GM12878 (cell line): ENCODE results near the gene SEC11A. TPM values are rescaled to one million over a fixed set of nuclear protein-coding genes. Genes with fewer than 3 reads are reported as not detected.

ENCODE experiments used
- ASH2L ChIP-seq: fragments of 300-600, 200-600 bp; sonication (generic); IDR thresholded peaks from 2 replicates; pipeline ENCODE4 v1.6.1; 2017; ENCODE audit warnings: low read depth, mild to moderate bottlenecking, borderline replicate concordance
- BACH1 ChIP-seq: fragments of 450-650 bp; IDR thresholded peaks from 2 replicates; pipeline ENCODE4 v1.6.1; 2017; ENCODE audit warnings: mild to moderate bottlenecking, borderline replicate concordance
- HDAC2 ChIP-seq: fragments of 200-600 bp; sonication (generic); IDR thresholded peaks from 2 replicates; pipeline ENCODE4 v1.6.1; 2017
- HDGF ChIP-seq: fragments of 450-650 bp; IDR thresholded peaks from 2 replicates; pipeline ENCODE4 v1.6.1; 2016; ENCODE audit warnings: antibody characterized with exemption
- IRF4 ChIP-seq: IDR thresholded peaks from 2 replicates; pipeline ENCODE4 v1.6.1; 2011; ENCODE audit warnings: low read depth, low read length
- JUNB ChIP-seq: IDR thresholded peaks from 2 replicates; pipeline ENCODE4 v1.6.1; 2016; ENCODE audit warnings: antibody characterized with exemption, mild to moderate bottlenecking
- KLF5 ChIP-seq: fragments of 450-650 bp; IDR thresholded peaks from 2 replicates; pipeline ENCODE4 v1.6.1; 2014; ENCODE audit warnings: mild to moderate bottlenecking; ENCODE audit not compliant: partially characterized antibody
- LARP7 ChIP-seq: fragments of 450-650 bp; IDR thresholded peaks from 2 replicates; pipeline ENCODE4 v1.6.1; 2017; ENCODE audit warnings: mild to moderate bottlenecking
- MTA2 ChIP-seq: fragments of 450-650 bp; IDR thresholded peaks from 2 replicates; pipeline ENCODE4 v1.6.1; 2016; ENCODE audit warnings: low read depth, mild to moderate bottlenecking, moderate library complexity
- MTA3 ChIP-seq: IDR thresholded peaks from 2 replicates; pipeline ENCODE4 v1.6.1; 2012; ENCODE audit warnings: low read length, inconsistent platforms, borderline replicate concordance
- MYC ChIP-seq: IDR thresholded peaks from 2 replicates; pipeline ENCODE4 v1.6.1; 2011; ENCODE audit warnings: mild to moderate bottlenecking, low read length, moderate library complexity, inconsistent platforms; ENCODE audit not compliant: insufficient read depth, insufficient replicate concordance, insufficient read length, severe bottlenecking
- NFIC ChIP-seq: IDR thresholded peaks from 2 replicates; pipeline ENCODE4 v1.6.1; 2012; ENCODE audit warnings: low read depth, mild to moderate bottlenecking, inconsistent platforms, low read length, moderate library complexity
- PAX5 ChIP-seq: IDR thresholded peaks from 2 replicates; pipeline ENCODE4 v1.6.1; 2011; ENCODE audit warnings: low read depth, low read length, borderline replicate concordance
- RCOR1 ChIP-seq: conservative IDR thresholded peaks from 2 replicates; pipeline ENCODE4 v1.6.1; 2012; ENCODE audit warnings: low read depth, low read length, improper control_type of control experiment
- RELA ChIP-seq: fragments of 450-650 bp; IDR thresholded peaks from 2 replicates; pipeline ENCODE4 v1.8.0; 2014; ENCODE audit warnings: borderline replicate concordance; ENCODE audit not compliant: partially characterized antibody
- RFX5 ChIP-seq: IDR thresholded peaks from 2 replicates; pipeline ENCODE4 v1.6.1; 2011; ENCODE audit warnings: low read depth, low read length, improper control_type of control experiment
- SMARCA5 ChIP-seq: fragments of 450-650 bp; IDR thresholded peaks from 2 replicates; pipeline ENCODE4 v1.6.1; 2017; ENCODE audit warnings: mild to moderate bottlenecking
- SP1 ChIP-seq: IDR thresholded peaks from one replicate; pipeline ENCODE4 v1.6.1; 2011; ENCODE audit warnings: low read depth, low read length
- SREBF2 ChIP-seq: IDR thresholded peaks from 2 replicates; pipeline ENCODE4 v1.6.1; 2012; ENCODE audit warnings: mild to moderate bottlenecking, low read length
- TAF1 ChIP-seq: IDR thresholded peaks from 2 replicates; pipeline ENCODE4 v1.6.1; 2011; ENCODE audit warnings: mild to moderate bottlenecking, low read depth, low read length, borderline replicate concordance
- TBL1XR1 ChIP-seq: IDR thresholded peaks from 2 replicates; pipeline ENCODE4 v1.6.1; 2012; ENCODE audit warnings: low read depth, low read length, improper control_type of control experiment
- ZNF207 ChIP-seq: fragments of 450-650 bp; IDR thresholded peaks from 2 replicates; pipeline ENCODE4 v1.6.1; 2014; ENCODE audit warnings: antibody characterized with exemption, mild to moderate bottlenecking, borderline replicate concordance
- ZZZ3 ChIP-seq: IDR thresholded peaks from 2 replicates; pipeline ENCODE4 v1.6.1; 2011; ENCODE audit warnings: low read depth; ENCODE audit not compliant: control insufficient read depth, insufficient read length
- polyA plus RNA-seq, 11 experiments: library from polyadenylated mRNA; depleted of rRNA in 4 of 11; unstranded in 6 of 11; stranded (reverse) in 5 of 11; fragments of >200 nt; fragmentation: Nextera tagmentation in 4 of 11; fragmentation: Illumina TruSeq in 1 of 11; extraction: Ambion mirVana in 4 of 11; extraction: Trizol in 1 of 11; gene quantifications; 1 replicate in 1 of 11; 2 replicates in 10 of 11; pipeline versions ENCODE4 v1.2.1 to v1.2.3, GENCODE V29; 2011 to 2016; ENCODE audit warnings: inconsistent platforms in 2 of 11, missing spikeins in 2 of 11, low read depth in 1 of 11
- total RNA-seq, 4 experiments: library from RNA; depleted of rRNA in 3 of 4; stranded (reverse); fragments of >200 nt in 3 of 4; fragmentation: Illumina TruSeq in 1 of 4; extraction: Trizol in 1 of 4; gene quantifications; 2 replicates each; pipeline versions ENCODE4 v1.2.1 to v1.2.3, GENCODE V29; 2013 to 2021
- TF ChIP-seq, protein P1 (sequence below): fragments of 450-650 bp; IDR thresholded peaks from 2 replicates; pipeline ENCODE4 v1.6.1; 2017; ENCODE audit warnings: borderline replicate concordance
- TF ChIP-seq, protein P2 (sequence below): fragments of 450-650 bp; IDR thresholded peaks from 2 replicates; pipeline ENCODE4 v1.6.1; 2014; ENCODE audit warnings: mild to moderate bottlenecking
- TF ChIP-seq, protein P3 (sequence below): fragments of 150-350 bp; IDR thresholded peaks from 2 replicates; pipeline ENCODE4 v1.6.1; 2016; ENCODE audit warnings: low read depth, low read length

The SEC11A gene
- total and polyA plus RNA-seq, 10 of the 15 experiments (the other 5 are each of a cell fraction or from before 2014, with no cell fraction given) = 99.2 to 159 (median 143) TPM

DNA sequence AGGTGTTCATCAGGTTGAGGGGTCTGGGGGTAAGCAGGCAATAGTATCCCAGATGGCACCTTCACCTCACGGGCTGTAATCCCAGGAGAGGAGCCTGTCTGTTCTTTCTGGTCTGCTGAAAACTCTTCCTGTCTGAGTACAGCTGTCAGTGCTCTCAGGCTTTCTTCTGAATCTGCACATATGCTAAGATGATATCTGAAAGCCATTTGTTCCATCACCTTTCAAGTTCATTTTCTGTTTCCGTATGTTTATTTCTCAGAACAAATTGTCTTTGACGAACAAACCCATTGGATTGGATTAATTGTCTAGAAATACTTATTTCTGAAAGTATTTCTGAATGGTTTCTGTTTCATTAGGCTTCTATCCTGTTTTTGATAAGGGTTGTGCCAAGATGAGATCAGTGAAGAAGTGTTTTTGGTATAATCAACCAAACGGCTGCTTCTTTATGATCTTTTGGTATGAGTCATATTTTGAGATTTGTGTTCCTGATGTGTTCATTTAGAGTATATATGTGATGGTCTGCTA is 45.7 kb upstream of the SEC11A start (continued):
- TF ChIP-seq SP1 (no peak), SMARCA5 (no peak), RFX5 (no peak), PAX5 (0 out of 2 replicates have a peak, but pooled peaks have one; percentile 8), KLF5 (no peak), IRF4 (no peak), JUNB (peak; percentile 54), NFIC (peak; percentile 13; the same call in 1 of the 2 replicates), TBL1XR1 (no peak), MTA2 (no peak), BACH1 (no peak), LARP7 (no peak), MTA3 (no peak), ZZZ3 (no peak), SREBF2 (no peak), HDAC2 (no peak), RELA (peak; percentile 43), TAF1 (no peak), ASH2L (no peak), ZNF207 (no peak), HDGF (no peak), RCOR1 (no peak), MYC (no peak)
- TF ChIP-seq, protein P1, sequence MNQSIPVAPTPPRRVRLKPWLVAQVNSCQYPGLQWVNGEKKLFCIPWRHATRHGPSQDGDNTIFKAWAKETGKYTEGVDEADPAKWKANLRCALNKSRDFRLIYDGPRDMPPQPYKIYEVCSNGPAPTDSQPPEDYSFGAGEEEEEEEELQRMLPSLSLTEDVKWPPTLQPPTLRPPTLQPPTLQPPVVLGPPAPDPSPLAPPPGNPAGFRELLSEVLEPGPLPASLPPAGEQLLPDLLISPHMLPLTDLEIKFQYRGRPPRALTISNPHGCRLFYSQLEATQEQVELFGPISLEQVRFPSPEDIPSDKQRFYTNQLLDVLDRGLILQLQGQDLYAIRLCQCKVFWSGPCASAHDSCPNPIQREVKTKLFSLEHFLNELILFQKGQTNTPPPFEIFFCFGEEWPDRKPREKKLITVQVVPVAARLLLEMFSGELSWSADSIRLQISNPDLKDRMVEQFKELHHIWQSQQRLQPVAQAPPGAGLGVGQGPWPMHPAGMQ = no peak
- TF ChIP-seq, protein P2, sequence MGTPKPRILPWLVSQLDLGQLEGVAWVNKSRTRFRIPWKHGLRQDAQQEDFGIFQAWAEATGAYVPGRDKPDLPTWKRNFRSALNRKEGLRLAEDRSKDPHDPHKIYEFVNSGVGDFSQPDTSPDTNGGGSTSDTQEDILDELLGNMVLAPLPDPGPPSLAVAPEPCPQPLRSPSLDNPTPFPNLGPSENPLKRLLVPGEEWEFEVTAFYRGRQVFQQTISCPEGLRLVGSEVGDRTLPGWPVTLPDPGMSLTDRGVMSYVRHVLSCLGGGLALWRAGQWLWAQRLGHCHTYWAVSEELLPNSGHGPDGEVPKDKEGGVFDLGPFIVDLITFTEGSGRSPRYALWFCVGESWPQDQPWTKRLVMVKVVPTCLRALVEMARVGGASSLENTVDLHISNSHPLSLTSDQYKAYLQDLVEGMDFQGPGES = no peak
- TF ChIP-seq, protein P3, sequence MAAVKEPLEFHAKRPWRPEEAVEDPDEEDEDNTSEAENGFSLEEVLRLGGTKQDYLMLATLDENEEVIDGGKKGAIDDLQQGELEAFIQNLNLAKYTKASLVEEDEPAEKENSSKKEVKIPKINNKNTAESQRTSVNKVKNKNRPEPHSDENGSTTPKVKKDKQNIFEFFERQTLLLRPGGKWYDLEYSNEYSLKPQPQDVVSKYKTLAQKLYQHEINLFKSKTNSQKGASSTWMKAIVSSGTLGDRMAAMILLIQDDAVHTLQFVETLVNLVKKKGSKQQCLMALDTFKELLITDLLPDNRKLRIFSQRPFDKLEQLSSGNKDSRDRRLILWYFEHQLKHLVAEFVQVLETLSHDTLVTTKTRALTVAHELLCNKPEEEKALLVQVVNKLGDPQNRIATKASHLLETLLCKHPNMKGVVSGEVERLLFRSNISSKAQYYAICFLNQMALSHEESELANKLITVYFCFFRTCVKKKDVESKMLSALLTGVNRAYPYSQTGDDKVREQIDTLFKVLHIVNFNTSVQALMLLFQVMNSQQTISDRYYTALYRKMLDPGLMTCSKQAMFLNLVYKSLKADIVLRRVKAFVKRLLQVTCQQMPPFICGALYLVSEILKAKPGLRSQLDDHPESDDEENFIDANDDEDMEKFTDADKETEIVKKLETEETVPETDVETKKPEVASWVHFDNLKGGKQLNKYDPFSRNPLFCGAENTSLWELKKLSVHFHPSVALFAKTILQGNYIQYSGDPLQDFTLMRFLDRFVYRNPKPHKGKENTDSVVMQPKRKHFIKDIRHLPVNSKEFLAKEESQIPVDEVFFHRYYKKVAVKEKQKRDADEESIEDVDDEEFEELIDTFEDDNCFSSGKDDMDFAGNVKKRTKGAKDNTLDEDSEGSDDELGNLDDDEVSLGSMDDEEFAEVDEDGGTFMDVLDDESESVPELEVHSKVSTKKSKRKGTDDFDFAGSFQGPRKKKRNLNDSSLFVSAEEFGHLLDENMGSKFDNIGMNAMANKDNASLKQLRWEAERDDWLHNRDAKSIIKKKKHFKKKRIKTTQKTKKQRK = no peak
